ENCODE data around the gene ABCC3.

Gene ABCC3

GRCh38 chr17:50649042-50649908 is 14.6 kb downstream of the ABCC3 start:
- DNase-seq = no peak

- no peak for DNase-seq
Measured at GRCh38 chr17:50651661-50652060, 17.0 kb downstream of the ABCC3 start.

- DNase-seq = peak; percentile 33
Measured at GRCh38 chr17:50653738-50654137, 19.1 kb downstream of the ABCC3 start.

GRCh38 chr17:50656509-50656908 is 21.8 kb downstream of the ABCC3 start:
- no peak for DNase-seq

GRCh38 chr17:50657054-50657453 is 22.4 kb downstream of the ABCC3 start:
- no peak for DNase-seq

- DNase-seq = no peak
Measured at GRCh38 chr17:50657627-50658026, 22.9 kb downstream of the ABCC3 start.

- no peak for DNase-seq
Measured at GRCh38 chr17:50658616-50659015, 23.9 kb downstream of the ABCC3 start.

- DNase-seq = no peak
Measured at GRCh38 chr17:50659179-50659578, 24.5 kb downstream of the ABCC3 start.

- peak; percentile 87 for DNase-seq
Measured at GRCh38 chr17:50660042-50660886, 25.6 kb downstream of the ABCC3 start.

GRCh38 chr17:50660887-50661345 is 26.2 kb downstream of the ABCC3 start:
- DNase-seq = no peak

- peak; percentile 80 for DNase-seq
Measured at GRCh38 chr17:50661348-50661747, 26.7 kb downstream of the ABCC3 start.

GRCh38 chr17:50661795-50662391 is 27.2 kb downstream of the ABCC3 start:
- peak; percentile 84 for DNase-seq

GRCh38 chr17:50662632-50663225 is 28.0 kb downstream of the ABCC3 start:
- no peak for DNase-seq

- no peak for DNase-seq
Measured at GRCh38 chr17:50663812-50664374, 29.2 kb downstream of the ABCC3 start.

GRCh38 chr17:50664788-50665458 is 30.2 kb downstream of the ABCC3 start:
- DNase-seq = no peak

GRCh38 chr17:50665838-50666237 is 31.2 kb downstream of the ABCC3 start:
- DNase-seq = no peak

- no peak for DNase-seq
Measured at GRCh38 chr17:50666316-50666715, 31.6 kb downstream of the ABCC3 start.

- no peak for DNase-seq
Measured at GRCh38 chr17:50667259-50668024, 32.8 kb downstream of the ABCC3 start.

- no peak for DNase-seq
Measured at GRCh38 chr17:50668025-50668837, 33.5 kb downstream of the ABCC3 start.

- no peak for DNase-seq
Measured at GRCh38 chr17:50668838-50669581, 34.3 kb downstream of the ABCC3 start.

Measured in NCI-H510A treated with DMSO at 0.1 percent for 48 hours (cell line).